ENCODE measurements around the gene PHF12. TPM values are rescaled to one million over a fixed set of nuclear protein-coding genes. Genes with fewer than 3 reads are reported as not detected.
"Not testable (repeated sequence)": the region's sequence is repeated elsewhere in the genome, so short reads cannot be mapped to it uniquely, and the experiment has no call there.

The PHF12 gene
- total RNA-seq, 1 experiment from 2014 or later: 35.7 TPM

- BruUV-seq (replicated peaks): no TSS peak
- ChIA-PET POLR2A (no interaction called here), CTCF (interaction anchor here (0.6 to 1.6 kb wide), 3 partner anchors 25 to 141 kb away, joined by 3 to 11 read pairs (median 4); no protein-coding TSS in a partner anchor), RAD21 (ENCODE audit: low non-redundant PET in 1 of 2, low total read pairs in 2 of 2, uncharacterized antibody in 2 of 2, unreplicated experiment in 2 of 2) (no interaction called here)
- Histone ChIP-seq H3K4me1 (ENCODE audit: control insufficient read depth in 1 of 2, insufficient read depth in 2 of 2, low read length in 2 of 2) (peaks cover 7 to 16% of the 10 kb centered on the region in 2 experiments; a peak in 3 of 4 replicates), H3K4me2 (ENCODE audit: low read length) (no peak overlapping the region), H3K9me2 (ENCODE audit: insufficient read depth) (no peaks in the 10 kb centered on the region), H3K9me3 (ENCODE audit: control insufficient read depth in 1 of 2, insufficient read depth in 1 of 2, low read depth in 1 of 2, low read length in 2 of 2) (no peaks in the 10 kb centered on the region), H3K4me3 (replicated peaks in 1 of 2; ENCODE audit: low read depth in 1 of 2, low read length in 2 of 2) (no peak overlapping the region), H3K27me3 (ENCODE audit: insufficient read depth, low read length) (no peaks in the 10 kb centered on the region), H4K20me1 (ENCODE audit: insufficient read depth) (no peaks in the 10 kb centered on the region), H3K79me2 (ENCODE audit: insufficient read depth, low read length) (no peaks in the 10 kb centered on the region), H3K36me3 (ENCODE audit: control insufficient read depth in 1 of 2, insufficient read depth in 2 of 2, low read length in 2 of 2) (peaks cover 22 to 28% of the 10 kb centered on the region in 2 experiments; a peak in 3 of 4 replicates), H2AFZ (ENCODE audit: low read depth, low read length, poor library complexity, severe bottlenecking) (no peak overlapping the region), H3K27ac (ENCODE audit: low read depth, low read length) (no peak overlapping the region), H3K9ac (ENCODE audit: low read length) (no peak overlapping the region)
- no peak for TF ChIP-seq YY1 (IDR thresholded peaks at IDR 0.05; ENCODE audit: extremely low read depth, insufficient replicate concordance, low read depth, low read length)
- TF ChIP-seq FOSL1 (IDR thresholded peaks at IDR 0.05; ENCODE audit: low read depth): no peak
- TF ChIP-seq ATF3 (IDR thresholded peaks at IDR 0.05): no peak
- TF ChIP-seq ZNF274 (IDR thresholded peaks at IDR 0.05; ENCODE audit: low read depth, low read length): no peak
- no peak for TF ChIP-seq CEBPB (IDR thresholded peaks at IDR 0.05; ENCODE audit: low read depth)
- TF ChIP-seq EZH2 (IDR thresholded peaks at IDR 0.05): no peak
- TF ChIP-seq ELF1 (IDR thresholded peaks at IDR 0.05; ENCODE audit: borderline replicate concordance, low read depth): no peak
- no peak for TF ChIP-seq POLR2A (IDR thresholded peaks at IDR 0.05; ENCODE audit: borderline replicate concordance, extremely low read depth, insufficient read depth, insufficient read length)
- TF ChIP-seq JUND (IDR thresholded peaks at IDR 0.05): no peak
- no peak for TF ChIP-seq POLR2AphosphoS5 (IDR thresholded peaks at IDR 0.05; ENCODE audit: low read depth, low read length)
- TF ChIP-seq RAD21 (IDR thresholded peaks at IDR 0.05; ENCODE audit: low read depth): no peak
- TF ChIP-seq MAX (IDR thresholded peaks at IDR 0.05): no peak
- ATAC-seq (no peak), DNase-seq (ENCODE audit: low read depth, low spot score) (no peak)
- intact Hi-C loops (cut with micrococcal nuclease): loop anchor here (5.0 to 10.0 kb wide), 2 partner anchors 142 to 260 kb away; partner anchors contain the start of gene BLTP2
These were observed 46.5 kb downstream of the PHF12 start for GRCh38 chr17:28904800-28905199.

GRCh38 chr17:28903546-28903841, 47.8 kb downstream of the PHF12 start:
- H3K9me3 ChIP-seq (ENCODE audit: control insufficient read depth in 1 of 2, insufficient read depth in 1 of 2, low read depth in 1 of 2, low read length in 2 of 2); ATAC-seq; POLR2A ChIA-PET; H3K27ac ChIP-seq (ENCODE audit: low read depth, low read length); H4K20me1 ChIP-seq (ENCODE audit: insufficient read depth); H3K79me2 ChIP-seq (ENCODE audit: insufficient read depth, low read length); RAD21 ChIA-PET (ENCODE audit: low non-redundant PET in 1 of 2, low total read pairs in 2 of 2, uncharacterized antibody in 2 of 2, unreplicated experiment in 2 of 2); BruUV-seq (replicated peaks); H2AFZ ChIP-seq (ENCODE audit: low read depth, low read length, poor library complexity, severe bottlenecking); H3K27me3 ChIP-seq (ENCODE audit: insufficient read depth, low read length); H3K9me2 ChIP-seq (ENCODE audit: insufficient read depth); DNase-seq (ENCODE audit: low read depth, low spot score): not testable (repeated sequence)
- intact Hi-C loops (cut with micrococcal nuclease): loop anchor here (1.0 to 10.0 kb wide), 4 partner anchors 48 to 259 kb away; partner anchors contain the start of genes BLTP2, PHF12 and TLCD1
- CTCF ChIA-PET: interaction anchor here (1.3 to 1.6 kb wide), 2 partner anchors 46 to 176 kb away, joined by 3 to 11 read pairs; no protein-coding TSS in a partner anchor
- peaks cover 14 to 19% of the 10 kb centered on the region in 2 experiments; a peak in 3 of 4 replicates for H3K36me3 ChIP-seq (ENCODE audit: control insufficient read depth in 1 of 2, insufficient read depth in 2 of 2, low read length in 2 of 2)
- H3K4me2 ChIP-seq (ENCODE audit: low read length): peak overlapping the region; percentile 87
- H3K4me3 ChIP-seq (replicated peaks in 1 of 2; ENCODE audit: low read depth in 1 of 2, low read length in 2 of 2): peak overlapping the region; percentile 35 to 84
- peak overlapping the region; percentile 85 for H3K9ac ChIP-seq (ENCODE audit: low read length)
- H3K4me1 ChIP-seq (ENCODE audit: control insufficient read depth in 1 of 2, insufficient read depth in 2 of 2, low read length in 2 of 2): peaks cover 7 to 17% of the 10 kb centered on the region in 2 experiments; a peak in 3 of 4 replicates
